Measurements from ENCODE around the gene PDE4D.

GRCh38 chr5:59005934-59006701 lies 887.4 kb downstream of the PDE4D start:
- TF ChIP-seq CTCF (IDR thresholded peaks at IDR 0.05) (no peak), EP300 (IDR thresholded peaks at IDR 0.05) (no peak), POLR2A (IDR thresholded peaks at IDR 0.05) (no peak)
